ENCODE results near the gene HMG20A. TPM values are rescaled to one million over a fixed set of nuclear protein-coding genes. Genes with fewer than 3 reads are reported as not detected.

HMG20A gene
- total and polyA plus RNA-seq, 9 of the 15 experiments (the other 6 are each of a cell fraction or from before 2014, with no cell fraction given), result 25.0 to 68.1 (median 38.9) TPM

DNA sequence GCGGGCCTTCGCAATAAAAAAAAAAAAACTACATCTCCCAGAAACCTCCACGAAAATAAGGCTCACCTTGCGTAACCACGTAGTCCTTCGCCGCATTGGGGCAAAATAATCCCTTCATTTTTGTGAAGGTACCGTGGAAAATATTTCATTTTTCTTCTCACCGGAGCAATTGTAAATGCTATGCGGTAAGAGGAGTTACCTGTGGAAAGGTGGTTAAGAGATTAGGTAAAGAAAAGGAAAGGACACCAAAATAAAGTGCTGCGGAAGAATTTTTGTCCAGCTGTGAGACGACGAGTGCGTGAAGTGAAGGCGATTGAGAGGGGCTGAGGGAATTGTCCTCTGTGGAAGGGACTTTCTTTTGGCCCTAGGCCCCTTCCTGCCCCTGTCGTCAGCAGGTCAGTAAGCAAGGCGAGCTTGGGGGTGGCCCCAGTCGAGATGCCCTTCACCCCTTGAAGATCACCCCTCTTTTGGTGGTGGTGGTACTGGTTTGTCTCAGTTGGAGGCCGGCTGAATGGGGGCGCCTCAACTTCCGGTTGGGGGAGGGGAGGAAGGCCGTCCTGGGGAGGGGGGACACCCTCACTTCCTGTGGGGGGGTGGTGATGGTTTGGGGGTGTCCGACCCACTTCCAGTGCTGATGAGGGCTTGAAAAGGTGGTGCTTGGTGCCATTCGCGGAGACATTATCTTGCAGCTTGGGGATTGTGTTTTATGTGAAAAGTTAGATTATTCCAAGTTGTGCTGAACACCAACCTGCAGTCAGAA is at the start of gene HMG20A (continued):
- no peak for TF ChIP-seq KLF16 (IDR thresholded peaks at IDR 0.05)
- no peak for TF ChIP-seq BRCA1 (IDR thresholded peaks at IDR 0.05)
- TF ChIP-seq BRCA1 (CRISPR knock-in tag; IDR thresholded peaks at IDR 0.05), result no peak
- TF ChIP-seq ZNF431 (CRISPR knock-in tag; IDR thresholded peaks at IDR 0.05), result no peak
- TF ChIP-seq ZNF311 (CRISPR knock-in tag; IDR thresholded peaks at IDR 0.05), result peak; percentile 59; the same call in 1 of the 2 replicates
- no peak for TF ChIP-seq ZNF384 (IDR thresholded peaks at IDR 0.05; ENCODE audit: low read depth, low read length)
- no peak for TF ChIP-seq EZH2 (IDR thresholded peaks at IDR 0.05; ENCODE audit: borderline replicate concordance, low read depth, low read length)
- TF ChIP-seq, protein P1, sequence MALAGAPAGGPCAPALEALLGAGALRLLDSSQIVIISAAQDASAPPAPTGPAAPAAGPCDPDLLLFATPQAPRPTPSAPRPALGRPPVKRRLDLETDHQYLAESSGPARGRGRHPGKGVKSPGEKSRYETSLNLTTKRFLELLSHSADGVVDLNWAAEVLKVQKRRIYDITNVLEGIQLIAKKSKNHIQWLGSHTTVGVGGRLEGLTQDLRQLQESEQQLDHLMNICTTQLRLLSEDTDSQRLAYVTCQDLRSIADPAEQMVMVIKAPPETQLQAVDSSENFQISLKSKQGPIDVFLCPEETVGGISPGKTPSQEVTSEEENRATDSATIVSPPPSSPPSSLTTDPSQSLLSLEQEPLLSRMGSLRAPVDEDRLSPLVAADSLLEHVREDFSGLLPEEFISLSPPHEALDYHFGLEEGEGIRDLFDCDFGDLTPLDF (CRISPR knock-in tag; IDR thresholded peaks at IDR 0.05), result no peak
- no peak for TF ChIP-seq TCF15 (CRISPR knock-in tag; IDR thresholded peaks at IDR 0.05)
- TF ChIP-seq ARID1B (IDR thresholded peaks at IDR 0.05), result peak; percentile 44; the same call in 1 of the 2 replicates
- TF ChIP-seq YBX1 (IDR thresholded peaks at IDR 0.05), result no peak
- no peak for TF ChIP-seq HMGN3 (IDR thresholded peaks at IDR 0.05; ENCODE audit: borderline replicate concordance, extremely low read depth, insufficient read length, low read depth, low read length)
- TF ChIP-seq ETS2 (tag; IDR thresholded peaks at IDR 0.05; ENCODE audit: borderline replicate concordance, poor library complexity, severe bottlenecking), result no peak
- TF ChIP-seq NRF1 (conservative IDR thresholded peaks at IDR 0.05 in 1 of 2, IDR thresholded peaks at IDR 0.05 in 1 of 2), result no peak
- peak; percentile 83 for TF ChIP-seq HDAC2 (IDR thresholded peaks at IDR 0.05)
- TF ChIP-seq, protein P2, sequence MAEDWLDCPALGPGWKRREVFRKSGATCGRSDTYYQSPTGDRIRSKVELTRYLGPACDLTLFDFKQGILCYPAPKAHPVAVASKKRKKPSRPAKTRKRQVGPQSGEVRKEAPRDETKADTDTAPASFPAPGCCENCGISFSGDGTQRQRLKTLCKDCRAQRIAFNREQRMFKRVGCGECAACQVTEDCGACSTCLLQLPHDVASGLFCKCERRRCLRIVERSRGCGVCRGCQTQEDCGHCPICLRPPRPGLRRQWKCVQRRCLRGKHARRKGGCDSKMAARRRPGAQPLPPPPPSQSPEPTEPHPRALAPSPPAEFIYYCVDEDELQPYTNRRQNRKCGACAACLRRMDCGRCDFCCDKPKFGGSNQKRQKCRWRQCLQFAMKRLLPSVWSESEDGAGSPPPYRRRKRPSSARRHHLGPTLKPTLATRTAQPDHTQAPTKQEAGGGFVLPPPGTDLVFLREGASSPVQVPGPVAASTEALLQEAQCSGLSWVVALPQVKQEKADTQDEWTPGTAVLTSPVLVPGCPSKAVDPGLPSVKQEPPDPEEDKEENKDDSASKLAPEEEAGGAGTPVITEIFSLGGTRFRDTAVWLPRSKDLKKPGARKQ (CRISPR knock-in tag; IDR thresholded peaks at IDR 0.05), result no peak
- peak; percentile 54; the same call in 1 of the 2 replicates for TF ChIP-seq SIN3B (IDR thresholded peaks at IDR 0.05; ENCODE audit: low read depth)
- no peak for TF ChIP-seq NELFE (IDR thresholded peaks at IDR 0.05; ENCODE audit: insufficient read depth, insufficient read length)
- TF ChIP-seq CHD2 (IDR thresholded peaks at IDR 0.05; ENCODE audit: low read depth, low read length), result peak; percentile 76
- TF ChIP-seq, protein P3, sequence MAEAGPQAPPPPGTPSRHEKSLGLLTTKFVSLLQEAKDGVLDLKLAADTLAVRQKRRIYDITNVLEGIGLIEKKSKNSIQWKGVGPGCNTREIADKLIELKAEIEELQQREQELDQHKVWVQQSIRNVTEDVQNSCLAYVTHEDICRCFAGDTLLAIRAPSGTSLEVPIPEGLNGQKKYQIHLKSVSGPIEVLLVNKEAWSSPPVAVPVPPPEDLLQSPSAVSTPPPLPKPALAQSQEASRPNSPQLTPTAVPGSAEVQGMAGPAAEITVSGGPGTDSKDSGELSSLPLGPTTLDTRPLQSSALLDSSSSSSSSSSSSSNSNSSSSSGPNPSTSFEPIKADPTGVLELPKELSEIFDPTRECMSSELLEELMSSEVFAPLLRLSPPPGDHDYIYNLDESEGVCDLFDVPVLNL (CRISPR knock-in tag; IDR thresholded peaks at IDR 0.05; ENCODE audit: low read depth), result no peak
- no peak for TF ChIP-seq ZNF79 (CRISPR knock-in tag; IDR thresholded peaks at IDR 0.05; ENCODE audit: low read depth)
